WI38 (cell line): ENCODE measurements around the gene FAM163A.

ENCODE experiments used
- H3K4me3 ChIP-seq: 2 replicates; pipeline ENCODE4 v1.5.1; 2011; ENCODE audit warnings: low read depth, mild to moderate bottlenecking, control low read depth, low read length
- TF ChIP-seq, protein P1 (sequence below): IDR thresholded peaks from 2 replicates; pipeline ENCODE4 v1.5.1; 2012; ENCODE audit warnings: low read depth, mild to moderate bottlenecking, control low read depth, low read length

Gene FAM163A

DNA sequence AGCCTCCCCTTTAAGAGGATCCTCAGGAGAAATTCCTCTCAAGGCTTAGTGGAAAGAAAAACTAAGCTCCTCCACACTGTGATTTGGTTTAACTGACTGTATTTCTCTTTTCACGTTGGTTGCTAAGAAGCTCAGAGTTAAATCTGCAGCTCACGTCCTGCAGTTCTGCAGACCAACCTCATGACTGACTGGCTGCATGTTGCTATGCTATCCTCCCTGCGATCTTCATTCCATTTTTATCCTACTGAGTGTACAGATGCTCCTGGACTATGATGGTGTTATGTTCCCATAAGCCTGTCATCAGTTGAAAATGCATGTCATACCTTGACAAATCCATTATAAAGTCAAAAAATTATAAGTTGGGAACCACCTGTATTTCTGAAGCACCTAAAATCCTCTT lies 34.6 kb downstream of the FAM163A start:
- H3K4me3 ChIP-seq: no peak overlapping the region
- TF ChIP-seq, protein P1, sequence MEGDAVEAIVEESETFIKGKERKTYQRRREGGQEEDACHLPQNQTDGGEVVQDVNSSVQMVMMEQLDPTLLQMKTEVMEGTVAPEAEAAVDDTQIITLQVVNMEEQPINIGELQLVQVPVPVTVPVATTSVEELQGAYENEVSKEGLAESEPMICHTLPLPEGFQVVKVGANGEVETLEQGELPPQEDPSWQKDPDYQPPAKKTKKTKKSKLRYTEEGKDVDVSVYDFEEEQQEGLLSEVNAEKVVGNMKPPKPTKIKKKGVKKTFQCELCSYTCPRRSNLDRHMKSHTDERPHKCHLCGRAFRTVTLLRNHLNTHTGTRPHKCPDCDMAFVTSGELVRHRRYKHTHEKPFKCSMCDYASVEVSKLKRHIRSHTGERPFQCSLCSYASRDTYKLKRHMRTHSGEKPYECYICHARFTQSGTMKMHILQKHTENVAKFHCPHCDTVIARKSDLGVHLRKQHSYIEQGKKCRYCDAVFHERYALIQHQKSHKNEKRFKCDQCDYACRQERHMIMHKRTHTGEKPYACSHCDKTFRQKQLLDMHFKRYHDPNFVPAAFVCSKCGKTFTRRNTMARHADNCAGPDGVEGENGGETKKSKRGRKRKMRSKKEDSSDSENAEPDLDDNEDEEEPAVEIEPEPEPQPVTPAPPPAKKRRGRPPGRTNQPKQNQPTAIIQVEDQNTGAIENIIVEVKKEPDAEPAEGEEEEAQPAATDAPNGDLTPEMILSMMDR: no peak

DNA sequence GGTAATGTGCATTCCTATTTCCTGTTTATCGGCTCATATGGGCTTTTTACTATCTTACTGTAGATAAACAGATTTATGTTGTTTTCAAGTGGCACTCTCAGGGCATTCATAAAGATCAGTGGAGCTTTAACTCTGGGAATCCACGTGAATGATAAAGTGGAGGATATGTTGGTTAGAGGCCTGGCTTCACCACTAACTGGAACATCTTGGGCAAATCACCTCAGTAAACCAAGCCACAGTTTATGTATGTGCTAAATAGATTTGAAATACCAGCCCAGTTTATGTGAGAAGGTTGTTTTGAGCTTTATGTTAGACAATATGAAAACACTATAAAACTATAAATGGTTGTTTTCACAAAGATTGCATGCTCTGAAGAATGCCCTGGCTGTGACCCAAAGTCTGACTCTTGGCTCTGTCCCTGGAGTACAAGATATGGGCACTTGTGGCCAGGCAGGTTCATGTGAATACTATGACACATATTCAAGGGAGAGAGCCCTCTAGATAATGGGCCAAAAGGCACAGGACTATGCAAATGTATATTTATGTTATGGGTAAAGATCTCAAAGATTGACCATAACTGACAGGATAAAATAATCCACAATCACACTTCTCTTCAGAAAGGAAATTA lies 36.7 kb downstream of the FAM163A start:
- no peak overlapping the region for H3K4me3 ChIP-seq
- TF ChIP-seq, protein P1: no peak

DNA sequence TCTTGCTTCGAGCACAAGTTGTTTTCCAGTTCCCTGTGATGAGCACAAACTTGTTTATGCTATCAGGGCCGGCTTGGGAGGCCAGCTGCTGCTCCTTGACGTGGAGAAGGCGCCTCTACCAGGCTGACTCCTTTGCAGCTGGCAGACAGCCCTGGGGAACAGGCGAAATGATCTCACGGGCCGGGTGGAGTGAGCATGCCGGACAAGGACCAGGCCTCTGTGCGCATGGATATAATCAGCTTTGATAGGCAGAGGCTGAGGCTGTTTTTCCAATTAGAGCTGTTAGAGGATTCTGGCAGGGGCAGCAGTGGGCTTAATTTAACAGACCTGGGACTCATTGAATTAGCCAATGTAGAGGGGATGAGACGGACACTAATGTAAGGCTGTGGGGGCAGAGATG lies 38.9 kb downstream of the FAM163A start:
- TF ChIP-seq, protein P1: no peak
- no peak overlapping the region for H3K4me3 ChIP-seq

DNA sequence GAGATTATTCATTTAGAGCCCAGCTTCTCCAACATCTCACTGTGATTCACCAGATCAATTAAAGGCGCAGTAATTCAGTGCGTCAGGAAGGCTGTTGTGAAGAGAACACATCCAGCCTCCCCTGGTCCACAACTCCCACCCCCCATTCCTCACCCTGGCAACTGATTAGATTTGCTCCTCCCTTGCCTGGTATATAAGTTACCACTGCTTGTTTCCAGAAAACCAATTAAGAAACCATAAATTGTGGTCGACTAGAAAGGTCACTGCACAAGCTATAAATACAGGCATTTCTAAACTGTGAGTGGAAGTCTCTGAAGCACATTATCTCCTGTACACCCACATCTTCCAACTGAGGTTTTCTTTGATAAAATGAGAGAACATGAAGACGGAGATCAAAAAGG lies 41.9 kb downstream of the FAM163A start:
- no peak overlapping the region for H3K4me3 ChIP-seq
- TF ChIP-seq, protein P1: no peak

DNA sequence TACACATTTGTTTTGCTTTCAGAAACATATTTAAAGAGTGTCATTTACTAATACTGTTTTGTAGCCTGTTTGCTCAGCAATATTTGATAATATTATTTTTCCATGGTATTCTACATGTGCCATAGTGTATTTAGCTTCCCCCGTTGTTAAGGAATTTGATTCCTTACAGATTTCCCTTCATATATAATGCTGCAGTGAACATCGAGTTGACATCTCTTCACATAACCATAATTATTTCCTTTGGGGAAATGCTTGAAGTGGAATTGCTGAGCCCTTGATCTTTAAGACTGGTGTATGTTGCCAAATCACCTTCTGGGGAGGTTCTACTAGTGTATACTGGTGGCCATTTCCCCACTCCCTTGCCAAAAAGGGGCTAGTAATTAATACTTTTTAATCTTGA lies 42.6 kb downstream of the FAM163A start:
- TF ChIP-seq, protein P1: no peak

DNA sequence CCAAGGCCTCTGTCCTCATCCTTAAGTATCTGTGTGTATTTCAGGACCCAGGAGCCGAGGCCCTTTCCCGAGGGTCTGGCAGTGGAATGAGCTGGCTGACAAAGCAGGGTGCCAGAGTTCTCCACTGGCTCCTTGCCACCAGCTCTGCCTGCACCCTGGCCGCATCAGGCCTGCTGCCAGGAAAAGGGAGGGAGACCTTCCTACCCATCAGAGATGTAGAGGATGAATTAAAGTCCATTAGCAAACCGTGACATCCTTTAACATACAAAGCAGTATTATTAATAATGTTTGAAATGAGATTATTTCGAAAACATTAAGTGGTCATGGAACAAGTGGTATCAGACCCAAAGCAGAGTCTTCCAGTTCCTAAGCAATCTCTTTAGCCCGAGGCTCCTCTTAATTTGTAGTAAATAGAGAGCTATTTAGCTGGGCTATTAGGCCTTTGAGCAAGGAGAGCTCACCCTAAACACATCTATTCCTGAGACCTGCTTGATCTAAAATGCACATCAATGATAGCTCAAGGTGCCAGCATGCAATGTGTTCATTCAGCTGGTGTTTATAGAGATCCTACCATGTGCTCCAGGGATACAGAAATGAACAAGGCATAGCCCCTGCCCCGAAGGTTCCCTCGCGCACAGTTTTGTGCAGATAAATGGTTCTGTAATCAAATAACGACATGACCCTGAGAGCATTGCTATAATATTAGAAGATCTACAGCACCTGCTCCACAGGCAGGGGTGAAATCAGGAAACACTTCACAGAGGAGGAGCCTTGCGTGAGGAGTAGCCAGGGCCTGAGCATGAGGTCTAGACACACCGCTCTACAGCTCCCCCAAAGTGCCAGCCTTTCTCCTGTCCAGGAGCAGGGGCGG lies 44.0 kb downstream of the FAM163A start:
- no peak overlapping the region for H3K4me3 ChIP-seq
- TF ChIP-seq, protein P1: no peak

More for the DNA sequence above, 42.6 kb downstream of the FAM163A start:
- no peak overlapping the region for H3K4me3 ChIP-seq

DNA sequence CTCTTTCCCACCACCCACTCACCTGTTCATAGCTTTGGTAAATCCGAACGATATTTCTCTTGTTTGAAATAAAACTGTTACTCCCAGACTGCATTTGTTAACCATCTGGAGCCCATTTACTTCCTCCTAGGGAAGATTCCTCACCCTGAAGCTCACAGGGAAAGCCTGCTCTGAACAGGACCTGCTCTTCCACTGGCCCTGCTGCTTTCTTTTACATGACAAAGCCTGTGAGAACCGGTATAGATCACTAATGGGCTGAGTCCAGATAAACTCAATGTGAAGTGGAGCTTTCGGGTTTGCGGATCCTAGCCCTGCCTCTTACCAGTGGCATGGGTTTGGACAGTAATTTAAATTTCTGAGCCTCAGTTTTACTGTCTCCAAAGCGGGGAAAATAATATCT lies 45.2 kb downstream of the FAM163A start:
- TF ChIP-seq, protein P1: no peak

More for the DNA sequence above, 45.2 kb downstream of the FAM163A start:
- H3K4me3 ChIP-seq: no peak overlapping the region
